HG03378 (cell line): ENCODE measurements around the gene SIGLEC11.
"Not testable (repeated sequence)": the region's sequence is repeated elsewhere in the genome, so short reads cannot be mapped to it uniquely, and the experiment has no call there.

Experiments used
- ATAC-seq: cut with Tn5 transposase; IDR thresholded peaks from one replicate; pipeline ENCODE4 v1.9.1; 2021; ENCODE audit warnings: mild to moderate bottlenecking, moderate library complexity; ENCODE audit not compliant: unreplicated experiment

Gene SIGLEC11

GRCh38 chr19:49960980-49961379 lies at the start of gene SIGLEC11:
SIGLEC11 (minus strand) TSS chr19:49961172; CDS start chr19:49961081, 91 bp downstream.
- not testable (repeated sequence) for ATAC-seq

- ATAC-seq, result no peak
Observed at GRCh38 chr19:50008532-50008931, 47.6 kb upstream of the SIGLEC11 start.

- no peak for ATAC-seq
Observed at GRCh38 chr19:50007947-50008346, 47.0 kb upstream of the SIGLEC11 start.

- no peak for ATAC-seq
Observed at GRCh38 chr19:50007170-50007569, 46.2 kb upstream of the SIGLEC11 start.

- no peak for ATAC-seq
Observed at GRCh38 chr19:50005428-50005827, 44.5 kb upstream of the SIGLEC11 start.

- ATAC-seq, result no peak
Observed at GRCh38 chr19:50003810-50004419, 42.9 kb upstream of the SIGLEC11 start.

- no peak for ATAC-seq
Observed at GRCh38 chr19:50003254-50003788, 42.3 kb upstream of the SIGLEC11 start.

- ATAC-seq, result no peak
Observed at GRCh38 chr19:50002386-50002960, 41.5 kb upstream of the SIGLEC11 start.

- ATAC-seq, result no peak
Observed at GRCh38 chr19:50001775-50002174, 40.8 kb upstream of the SIGLEC11 start.

- ATAC-seq, result no peak
Observed at GRCh38 chr19:50000841-50001557, 40.0 kb upstream of the SIGLEC11 start.

GRCh38 chr19:50000038-50000840 lies 39.3 kb upstream of the SIGLEC11 start:
- ATAC-seq, result no peak

GRCh38 chr19:49999371-50000010 lies 38.5 kb upstream of the SIGLEC11 start:
- no peak for ATAC-seq

GRCh38 chr19:49997709-49998108 lies 36.7 kb upstream of the SIGLEC11 start:
- no peak for ATAC-seq

- ATAC-seq, result no peak
Observed at GRCh38 chr19:49988433-49988832, 27.5 kb upstream of the SIGLEC11 start.

GRCh38 chr19:49988007-49988406 lies 27.0 kb upstream of the SIGLEC11 start:
- ATAC-seq, result no peak

- no peak for ATAC-seq
Observed at GRCh38 chr19:49987159-49987698, 26.3 kb upstream of the SIGLEC11 start.

GRCh38 chr19:49986354-49986753 lies 25.4 kb upstream of the SIGLEC11 start:
- no peak for ATAC-seq

- ATAC-seq, result no peak
Observed at GRCh38 chr19:49985871-49986270, 24.9 kb upstream of the SIGLEC11 start.

GRCh38 chr19:49984491-49984890 lies 23.5 kb upstream of the SIGLEC11 start:
- ATAC-seq, result no peak

- no peak for ATAC-seq
Observed at GRCh38 chr19:49983645-49984229, 22.8 kb upstream of the SIGLEC11 start.
